B cell (primary cell): ENCODE measurements around the gene TOP1.

Experiments used
- EZH2 ChIP-seq: IDR thresholded peaks from 2 replicates; pipeline ENCODE4 v1.6.1; 2012; ENCODE audit warnings: borderline replicate concordance, low read depth, mild to moderate bottlenecking, moderate library complexity, low read length; ENCODE audit not compliant: insufficient read depth, poor library complexity, severe bottlenecking
- TF ChIP-seq, protein P1 (sequence below): fragments of 200-600 bp; IDR thresholded peaks from one replicate; pipeline ENCODE4 v1.8.0; 2022; ENCODE audit warnings: antibody characterized with exemption, mild to moderate bottlenecking

DNA sequence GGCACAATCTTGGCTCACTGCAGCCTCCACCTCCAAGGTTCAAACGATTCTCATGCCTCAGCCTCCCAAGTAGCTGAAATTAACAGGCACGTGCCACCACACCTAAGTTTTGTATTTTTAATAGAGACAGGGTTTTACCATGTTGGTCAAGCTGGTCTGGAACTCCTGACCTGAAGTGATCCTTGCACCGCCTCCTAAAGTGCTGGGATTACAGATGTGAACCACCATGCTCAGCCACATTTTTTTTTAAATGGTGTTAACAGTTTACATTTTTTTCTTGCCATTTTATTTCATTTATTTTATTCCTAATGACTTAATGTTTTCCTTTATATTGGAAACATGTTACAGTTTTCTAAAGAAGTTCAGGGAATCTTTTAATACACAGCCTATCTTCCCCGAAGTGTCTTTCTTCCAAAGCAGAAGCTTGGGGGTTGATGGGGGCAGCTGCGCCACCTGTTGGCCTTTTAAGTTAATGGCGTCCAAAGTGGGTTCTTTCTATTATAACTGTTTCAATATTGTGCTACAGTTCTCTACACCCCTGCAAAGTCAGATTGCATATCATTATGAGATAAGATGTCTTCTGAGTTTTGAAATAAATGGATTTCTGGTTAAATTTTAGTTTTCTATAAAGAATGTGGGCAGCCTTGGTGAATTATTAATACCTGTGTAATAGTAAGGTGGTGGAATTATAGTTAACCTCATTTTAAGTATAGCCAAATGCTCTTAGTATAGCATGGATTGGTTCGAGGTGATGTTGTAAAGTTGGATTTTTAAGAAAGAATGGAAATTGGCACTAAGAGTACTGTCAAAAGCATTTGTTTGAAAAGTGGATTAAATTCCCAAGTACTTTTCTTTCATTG is 66.7 kb downstream of the TOP1 start:
- TF ChIP-seq, protein P1, sequence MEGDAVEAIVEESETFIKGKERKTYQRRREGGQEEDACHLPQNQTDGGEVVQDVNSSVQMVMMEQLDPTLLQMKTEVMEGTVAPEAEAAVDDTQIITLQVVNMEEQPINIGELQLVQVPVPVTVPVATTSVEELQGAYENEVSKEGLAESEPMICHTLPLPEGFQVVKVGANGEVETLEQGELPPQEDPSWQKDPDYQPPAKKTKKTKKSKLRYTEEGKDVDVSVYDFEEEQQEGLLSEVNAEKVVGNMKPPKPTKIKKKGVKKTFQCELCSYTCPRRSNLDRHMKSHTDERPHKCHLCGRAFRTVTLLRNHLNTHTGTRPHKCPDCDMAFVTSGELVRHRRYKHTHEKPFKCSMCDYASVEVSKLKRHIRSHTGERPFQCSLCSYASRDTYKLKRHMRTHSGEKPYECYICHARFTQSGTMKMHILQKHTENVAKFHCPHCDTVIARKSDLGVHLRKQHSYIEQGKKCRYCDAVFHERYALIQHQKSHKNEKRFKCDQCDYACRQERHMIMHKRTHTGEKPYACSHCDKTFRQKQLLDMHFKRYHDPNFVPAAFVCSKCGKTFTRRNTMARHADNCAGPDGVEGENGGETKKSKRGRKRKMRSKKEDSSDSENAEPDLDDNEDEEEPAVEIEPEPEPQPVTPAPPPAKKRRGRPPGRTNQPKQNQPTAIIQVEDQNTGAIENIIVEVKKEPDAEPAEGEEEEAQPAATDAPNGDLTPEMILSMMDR = peak; percentile 96
- no peak for TF ChIP-seq EZH2
